Stimulated activated CD4-positive, alpha-beta T cell treated with anti-CD3 and anti-CD28 coated beads, TNF-alpha, amount 100 ng/mL, for 1 hour (primary cell): Measurements from ENCODE around the gene TRPM6.
"Not testable (repeated sequence)": the region's sequence is repeated elsewhere in the genome, so short reads cannot be mapped to it uniquely, and the experiment has no call there.

Source experiments
- DNase-seq, 3 donors: peaks; one replicate each; pipeline ENCODE4 v3.0.0-alpha.2; 2020; ENCODE audit warnings: low read depth in 3 of 3, low spot score in 1 of 3

Gene TRPM6

DNA sequence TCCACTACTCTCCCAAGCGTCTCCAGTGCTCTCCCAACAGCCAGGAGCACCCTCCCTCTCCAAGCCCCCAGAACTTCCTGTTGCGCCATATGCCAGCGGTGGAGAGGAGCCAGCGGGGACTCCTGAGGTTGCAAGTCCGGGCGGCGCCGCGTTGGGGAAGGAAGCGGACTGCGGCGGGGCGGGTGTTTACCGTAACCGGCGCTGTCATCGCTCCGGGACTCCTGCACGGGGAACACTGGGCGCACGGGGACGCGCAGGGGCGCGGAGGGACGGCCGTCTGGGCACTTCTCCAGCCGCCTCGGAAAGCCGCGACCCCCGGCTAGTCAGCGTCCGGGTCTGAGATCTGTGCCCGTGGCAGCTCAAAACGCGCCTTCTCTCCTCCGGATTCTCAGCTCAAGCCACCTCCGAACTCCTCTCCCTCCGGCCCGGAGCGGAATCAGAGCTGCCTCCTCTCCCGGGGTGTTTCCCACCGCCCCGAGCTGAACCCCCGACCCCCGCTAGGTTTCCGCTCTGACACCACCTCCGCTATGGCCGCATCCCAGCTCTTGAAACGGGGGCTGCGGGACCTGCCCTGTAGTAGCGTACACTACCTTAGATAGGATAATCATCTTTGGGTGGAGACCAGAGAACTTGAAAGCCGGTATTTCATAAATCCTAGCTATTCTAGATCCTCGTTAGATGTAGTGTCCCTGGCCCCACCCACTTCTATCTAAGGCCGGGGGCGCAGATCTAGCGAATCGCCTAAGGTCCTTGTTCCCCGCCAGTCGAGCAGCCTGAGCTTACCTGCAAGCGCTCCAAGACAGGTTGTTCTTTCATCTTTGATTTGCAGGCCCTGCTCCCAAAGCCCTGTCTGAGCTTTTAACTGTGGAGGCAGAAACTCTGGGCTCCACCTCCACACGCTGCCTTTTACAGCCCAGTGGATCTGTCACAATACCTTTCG lies at the start of gene TRPM6:
TSS of gene TRPM6 (minus strand) at position 881 of the 940 bp plus-strand sequence. CDS start at position 816, 65 bp downstream.
- DNase-seq = peak in 1 of 3 donors; percentile 4

DNA sequence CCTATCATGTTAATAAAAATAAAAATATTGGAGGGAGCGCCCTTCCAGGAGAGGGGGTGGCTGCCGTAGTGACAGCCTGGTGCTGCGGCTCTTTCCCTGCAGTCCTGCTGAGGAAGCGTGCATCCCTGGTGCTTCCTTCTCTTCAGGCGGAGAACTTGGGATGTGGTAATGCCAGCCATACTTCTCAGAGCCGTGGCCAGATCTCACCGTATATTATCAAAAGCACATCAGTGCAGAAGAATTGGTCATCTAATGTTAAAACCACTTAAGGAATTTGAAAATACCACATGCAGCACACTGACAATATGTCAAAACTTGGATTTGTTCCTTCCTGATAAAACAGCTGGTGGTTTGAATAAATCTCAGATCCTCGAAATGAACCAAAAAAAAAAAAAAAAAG lies 47.3 kb upstream of the TRPM6 start:
- DNase-seq = no peak

DNA sequence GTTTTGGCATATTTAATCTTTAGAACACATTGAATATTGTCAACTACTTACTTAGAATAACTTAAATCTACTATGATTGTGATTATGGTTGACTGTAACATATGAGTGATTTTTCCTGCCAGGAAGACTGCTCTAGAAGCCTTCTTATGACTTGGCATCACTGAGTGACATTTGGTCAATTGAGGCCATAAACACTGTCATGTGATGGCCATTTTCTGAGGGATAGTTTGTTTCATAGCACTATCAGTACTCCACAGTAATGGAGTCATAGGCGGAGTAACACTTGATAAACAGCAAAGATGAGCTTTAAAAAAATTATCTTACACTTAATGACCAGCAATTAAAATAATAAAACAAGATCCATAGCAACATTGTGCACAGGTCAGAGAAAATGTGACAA lies 34.0 kb upstream of the TRPM6 start:
- no peak for DNase-seq

DNA sequence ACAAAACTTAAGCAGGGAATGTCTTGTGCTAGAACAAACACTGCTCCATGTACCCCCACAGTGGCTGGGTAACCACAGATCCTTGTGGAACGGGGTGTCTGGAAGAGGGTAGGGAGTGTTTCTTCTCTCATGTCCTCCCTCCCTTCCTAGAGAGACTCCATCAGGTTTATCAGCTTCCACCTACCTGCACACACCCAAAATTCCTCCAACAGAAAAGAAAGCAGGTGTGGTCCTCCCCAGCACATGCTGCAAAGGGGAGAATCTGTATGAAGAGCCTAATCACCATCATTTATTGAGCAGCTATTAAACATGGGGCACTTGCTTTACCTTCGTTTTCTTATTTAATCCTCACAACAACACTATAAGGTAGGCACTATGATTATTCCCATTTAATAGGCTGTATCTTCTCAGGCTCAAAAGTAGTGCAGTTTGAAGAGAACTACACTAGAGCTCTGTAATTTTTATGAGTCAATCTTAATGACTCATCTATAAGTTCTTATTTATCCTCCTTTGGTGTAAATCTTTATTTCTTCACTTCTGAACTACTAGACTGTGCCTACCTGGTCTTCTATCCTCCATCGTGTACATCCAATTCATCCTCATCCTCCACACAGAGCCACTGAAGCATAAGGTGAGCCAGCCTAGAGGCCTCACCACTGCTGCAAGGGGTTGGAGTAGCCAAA lies 33.4 kb upstream of the TRPM6 start:
- DNase-seq = no peak

DNA sequence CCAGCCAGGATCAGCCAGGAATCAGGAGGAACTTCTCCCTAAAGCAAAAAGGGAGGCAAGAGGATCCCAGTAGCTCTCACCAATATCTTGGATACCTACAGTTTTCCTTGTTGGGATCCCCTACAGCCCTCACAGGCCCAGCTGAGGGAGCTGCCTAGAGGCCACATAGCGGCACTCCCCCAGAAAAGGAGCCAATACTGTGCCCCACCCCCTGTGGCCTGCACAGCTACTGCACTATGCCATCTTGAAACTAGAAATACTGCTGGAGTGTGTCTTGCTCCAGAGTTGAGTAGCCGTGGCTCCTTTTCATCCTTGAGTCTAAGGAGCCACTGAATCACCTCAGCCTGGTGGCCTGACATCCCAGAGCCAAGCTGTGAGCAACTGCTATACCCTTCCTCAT lies 22.3 kb upstream of the TRPM6 start:
- DNase-seq = no peak

DNA sequence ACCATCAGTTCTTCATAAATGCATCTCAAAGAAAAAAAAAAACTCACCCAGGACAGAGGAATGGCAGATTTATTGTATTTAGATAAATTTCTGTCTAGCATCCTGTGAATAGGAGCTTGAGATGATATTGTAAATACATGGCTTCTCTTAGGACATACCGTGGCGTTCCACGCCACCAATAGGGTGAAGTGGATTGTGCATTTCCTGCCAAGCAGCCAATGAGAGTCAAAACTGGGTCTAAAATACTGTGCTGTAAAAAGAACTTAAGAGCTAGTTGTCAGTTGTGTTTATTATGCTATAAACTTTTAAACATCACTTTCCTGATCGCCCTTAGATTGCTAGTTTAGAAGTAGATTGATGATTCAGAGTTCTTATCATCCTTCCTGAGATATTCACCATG lies 20.9 kb upstream of the TRPM6 start:
- DNase-seq = no peak

- DNase-seq = no peak
Observed at GRCh38 chr9:74907085-74907484, 19.4 kb upstream of the TRPM6 start.

DNA sequence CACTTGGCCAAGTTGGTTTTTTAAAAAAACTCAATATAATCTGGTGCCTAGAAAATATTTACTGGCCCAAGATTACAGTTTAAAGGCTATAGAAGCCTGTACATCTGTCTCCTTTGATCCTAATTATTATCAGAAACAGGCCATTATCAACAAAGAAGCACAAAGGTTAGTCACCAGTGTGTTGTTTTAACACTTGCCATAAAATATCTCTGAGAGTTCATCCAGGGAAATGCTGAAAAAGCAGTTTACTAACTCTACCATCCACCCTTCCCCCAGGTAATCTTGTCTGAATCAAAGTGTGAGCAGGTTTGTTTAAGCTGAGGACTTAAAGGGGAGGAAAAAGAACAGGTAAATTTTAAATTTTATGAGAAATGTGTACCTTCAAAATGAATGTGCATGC lies 13.3 kb upstream of the TRPM6 start:
- no peak for DNase-seq

GRCh38 chr9:74888449-74888848 lies 728 bp upstream of the TRPM6 start:
- DNase-seq = not testable (repeated sequence)

DNA sequence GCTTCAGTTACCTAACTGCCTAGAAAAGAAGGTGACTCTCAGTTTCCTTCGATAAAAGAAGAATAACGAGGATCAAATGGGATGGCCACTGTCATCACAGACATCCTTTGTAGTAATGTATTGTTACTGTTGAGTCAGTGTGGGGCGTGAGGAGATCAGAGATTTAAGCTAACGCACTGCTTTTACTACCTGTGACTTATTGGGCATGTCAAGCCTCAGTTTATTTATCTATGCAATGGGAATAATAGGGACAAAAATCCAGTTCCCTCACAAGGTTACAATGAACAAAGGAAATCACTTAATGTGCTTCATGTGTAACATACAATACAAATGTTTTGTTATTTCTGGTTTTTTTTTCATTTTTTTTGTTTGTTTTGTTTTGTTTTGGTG lies 255 bp upstream of the TRPM6 start:
- DNase-seq = no peak

- no peak for DNase-seq
Observed at GRCh38 chr9:74876382-74876949, 11.3 kb downstream of the TRPM6 start.

DNA sequence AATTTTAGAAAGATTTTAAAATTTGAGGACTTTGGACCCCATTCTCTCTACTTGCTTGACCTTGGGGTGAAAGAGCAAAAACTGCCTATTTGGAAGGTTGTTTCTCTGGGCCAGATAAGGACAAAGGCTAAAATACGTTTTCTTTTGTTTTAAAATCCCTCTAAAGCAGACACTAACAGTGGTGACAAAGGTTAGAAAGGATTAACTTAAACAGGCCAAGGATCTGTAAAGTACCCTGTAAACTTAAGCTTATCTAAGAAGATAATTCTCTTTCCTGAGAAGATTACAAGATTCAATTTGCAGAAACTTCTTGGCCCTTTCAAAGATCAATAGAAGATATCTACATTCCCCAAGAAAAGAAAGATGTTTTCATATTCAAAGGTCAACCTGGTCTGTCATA lies 12.1 kb downstream of the TRPM6 start:
- no peak for DNase-seq

DNA sequence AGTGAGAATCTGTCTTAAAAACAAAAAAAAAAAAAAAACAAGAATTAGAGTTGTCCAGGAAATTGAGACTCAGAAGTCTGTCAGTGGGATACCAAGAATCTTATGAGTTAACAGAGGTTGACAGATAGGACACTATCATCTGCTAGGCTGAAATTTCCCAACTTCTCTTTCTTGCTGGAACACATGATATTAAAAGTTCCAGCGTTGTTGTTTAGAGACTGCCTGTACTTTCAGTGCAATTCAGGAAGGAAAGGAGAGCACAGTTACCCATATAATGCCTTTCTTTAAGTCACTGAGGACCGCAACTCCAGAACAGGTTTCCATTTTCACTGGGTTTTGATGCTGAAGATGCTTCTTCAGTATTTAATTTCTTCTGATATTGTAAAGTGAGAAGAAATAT lies 13.5 kb downstream of the TRPM6 start:
- DNase-seq = no peak

- DNase-seq = no peak
Observed at GRCh38 chr9:74872619-74873233, 15.0 kb downstream of the TRPM6 start.

- DNase-seq = no peak
Observed at GRCh38 chr9:74867483-74867882, 20.2 kb downstream of the TRPM6 start.

DNA sequence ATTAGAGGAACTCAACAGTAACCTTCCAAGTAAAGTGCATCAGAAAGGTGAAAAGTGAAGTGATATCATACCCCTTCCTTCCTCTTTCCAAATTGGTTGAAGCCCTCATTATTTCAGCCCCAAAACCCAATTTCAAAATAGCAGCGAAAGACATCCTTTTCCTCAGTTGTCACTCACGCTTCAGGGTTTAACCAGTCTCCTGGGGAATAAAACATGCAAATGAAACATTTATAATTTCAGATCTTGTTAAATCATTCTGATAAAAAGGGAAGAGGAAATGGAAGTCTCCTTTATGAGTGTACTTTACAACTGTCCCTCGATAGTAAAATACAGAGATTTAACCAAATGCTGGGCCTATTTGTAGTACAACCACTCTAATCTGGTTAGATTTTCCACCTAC lies 22.5 kb downstream of the TRPM6 start:
- no peak for DNase-seq

GRCh38 chr9:74861773-74862474 lies 25.8 kb downstream of the TRPM6 start:
- no peak for DNase-seq

GRCh38 chr9:74861071-74861470 lies 26.6 kb downstream of the TRPM6 start:
- no peak for DNase-seq

DNA sequence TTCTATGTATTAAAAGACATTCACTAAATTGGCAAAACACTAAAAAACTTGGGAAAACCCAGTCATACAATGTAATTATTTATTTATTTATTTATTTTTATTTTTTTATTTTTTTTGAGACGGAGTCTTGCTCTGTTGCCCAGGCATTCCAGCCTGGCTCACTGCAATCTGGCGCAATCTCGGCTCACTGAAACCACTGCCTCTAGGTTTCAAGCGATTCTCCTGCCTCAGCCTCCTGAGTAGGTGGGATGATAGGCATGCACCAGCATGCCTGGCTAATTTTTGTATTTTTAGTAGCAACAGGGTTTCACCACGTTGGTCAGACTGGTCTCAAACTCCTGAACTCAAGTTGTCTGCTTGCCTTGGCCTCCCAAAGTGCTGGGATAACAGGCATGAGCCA lies 27.5 kb downstream of the TRPM6 start:
- not testable (repeated sequence) for DNase-seq

- no peak for DNase-seq
Observed at GRCh38 chr9:74859786-74860185, 27.9 kb downstream of the TRPM6 start.
